ENCODE measurements around the gene MYF5.
A peak's percentile ranks its signal among the peaks of the same experiment; 100 is the strongest.
"Not testable (repeated sequence)": the region's sequence is repeated elsewhere in the genome, so short reads cannot be mapped to it uniquely, and the experiment has no call there.

MYF5 gene

GRCh38 chr12:80716696-80717469 lies at the start of gene MYF5:
Gene MYF5 (plus strand): TSS chr12:80716912. CDS start chr12:80717064, 152 bp downstream.
- DNase-seq (ENCODE audit: low read depth, low spot score) = no peak

GRCh38 chr12:80670214-80670613 lies 46.5 kb upstream of the MYF5 start:
- no peak for DNase-seq (ENCODE audit: low read depth, low spot score)

GRCh38 chr12:80676042-80676636 lies 40.6 kb upstream of the MYF5 start:
- not testable (repeated sequence) for DNase-seq (ENCODE audit: low read depth, low spot score)

- DNase-seq (ENCODE audit: low read depth, low spot score) = no peak
These were observed 39.9 kb upstream of the MYF5 start for GRCh38 chr12:80676856-80677255.

GRCh38 chr12:80677994-80678393 lies 38.7 kb upstream of the MYF5 start:
- DNase-seq (ENCODE audit: low read depth, low spot score) = no peak

- DNase-seq (ENCODE audit: low read depth, low spot score) = no peak
These were observed 37.2 kb upstream of the MYF5 start for GRCh38 chr12:80679346-80680131.

- peak; percentile 4 for DNase-seq (ENCODE audit: low read depth, low spot score)
These were observed 35.4 kb upstream of the MYF5 start for GRCh38 chr12:80681287-80681686.

- no peak for DNase-seq (ENCODE audit: low read depth, low spot score)
These were observed 34.9 kb upstream of the MYF5 start for GRCh38 chr12:80681786-80682185.

- no peak for DNase-seq (ENCODE audit: low read depth, low spot score)
These were observed 32.6 kb upstream of the MYF5 start for GRCh38 chr12:80684077-80684495.

GRCh38 chr12:80690090-80690489 lies 26.6 kb upstream of the MYF5 start:
- DNase-seq (ENCODE audit: low read depth, low spot score) = no peak

GRCh38 chr12:80690513-80690912 lies 26.2 kb upstream of the MYF5 start:
- DNase-seq (ENCODE audit: low read depth, low spot score) = no peak

- no peak for DNase-seq (ENCODE audit: low read depth, low spot score)
These were observed 24.6 kb upstream of the MYF5 start for GRCh38 chr12:80692114-80692513.

- no peak for DNase-seq (ENCODE audit: low read depth, low spot score)
These were observed 19.3 kb upstream of the MYF5 start for GRCh38 chr12:80697270-80697887.

- DNase-seq (ENCODE audit: low read depth, low spot score) = no peak
These were observed 18.5 kb upstream of the MYF5 start for GRCh38 chr12:80698256-80698655.

GRCh38 chr12:80698847-80699542 lies 17.7 kb upstream of the MYF5 start:
- DNase-seq (ENCODE audit: low read depth, low spot score) = no peak

- no peak for DNase-seq (ENCODE audit: low read depth, low spot score)
These were observed 16.4 kb upstream of the MYF5 start for GRCh38 chr12:80700327-80700726.

- DNase-seq (ENCODE audit: low read depth, low spot score) = no peak
These were observed 15.3 kb upstream of the MYF5 start for GRCh38 chr12:80701388-80701787.

GRCh38 chr12:80702889-80703805 lies 13.6 kb upstream of the MYF5 start:
- DNase-seq (ENCODE audit: low read depth, low spot score) = no peak

GRCh38 chr12:80704420-80704819 lies 12.3 kb upstream of the MYF5 start:
- no peak for DNase-seq (ENCODE audit: low read depth, low spot score)

GRCh38 chr12:80707126-80707829 lies 9.4 kb upstream of the MYF5 start, which contains the start of gene MYF6:
Gene MYF6 (plus strand): TSS chr12:80707634. CDS start chr12:80707720, 86 bp downstream.
- DNase-seq (ENCODE audit: low read depth, low spot score) = no peak

All from brain pericyte (primary cell).